NCI-H146 treated with DMSO at 0.1 percent for 48 hours (cell line): Measurements from ENCODE around the gene XYLT1.

Source experiments
- DNase-seq: peaks from one replicate; lab custom pipeline; 2025; ENCODE audit not compliant: unreplicated experiment; lab: John Stamatoyannopoulos, UW

Gene XYLT1

GRCh38 chr16:17377360-17378324 lies 93.1 kb downstream of the XYLT1 start:
- DNase-seq = no peak

- DNase-seq = no peak
Measured at GRCh38 chr16:17375461-17376304, 95.1 kb downstream of the XYLT1 start.

DNA sequence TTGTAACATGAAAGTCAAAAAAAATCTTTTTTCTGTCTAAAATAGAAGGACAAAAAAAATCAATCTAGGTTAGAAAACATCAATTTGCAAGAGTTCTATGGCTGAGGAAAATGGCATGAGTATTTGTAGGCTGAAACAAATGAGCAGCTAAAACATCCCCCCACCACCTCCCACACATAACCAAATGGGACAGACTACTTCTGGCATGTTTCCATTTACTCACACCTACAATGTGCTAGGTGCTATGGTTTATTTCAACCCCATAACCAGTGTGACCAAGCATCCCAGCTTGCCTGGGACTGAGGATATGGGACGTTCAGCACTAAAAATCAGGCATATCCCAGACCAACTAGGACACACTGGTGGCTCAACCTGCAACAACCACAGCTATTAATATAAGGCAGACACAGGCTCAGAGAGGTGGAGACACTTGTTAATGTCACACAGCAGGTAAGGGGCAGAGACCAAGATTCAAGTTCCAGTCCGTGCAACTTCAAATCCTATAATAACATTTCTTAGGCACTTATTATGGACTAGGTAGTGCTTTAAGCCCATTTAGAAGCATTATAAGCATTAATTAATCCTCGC lies 96.0 kb downstream of the XYLT1 start:
- DNase-seq = no peak

GRCh38 chr16:17373533-17373932 lies 97.2 kb downstream of the XYLT1 start:
- no peak for DNase-seq

- no peak for DNase-seq
Measured at GRCh38 chr16:17372386-17372785, 98.4 kb downstream of the XYLT1 start.

DNA sequence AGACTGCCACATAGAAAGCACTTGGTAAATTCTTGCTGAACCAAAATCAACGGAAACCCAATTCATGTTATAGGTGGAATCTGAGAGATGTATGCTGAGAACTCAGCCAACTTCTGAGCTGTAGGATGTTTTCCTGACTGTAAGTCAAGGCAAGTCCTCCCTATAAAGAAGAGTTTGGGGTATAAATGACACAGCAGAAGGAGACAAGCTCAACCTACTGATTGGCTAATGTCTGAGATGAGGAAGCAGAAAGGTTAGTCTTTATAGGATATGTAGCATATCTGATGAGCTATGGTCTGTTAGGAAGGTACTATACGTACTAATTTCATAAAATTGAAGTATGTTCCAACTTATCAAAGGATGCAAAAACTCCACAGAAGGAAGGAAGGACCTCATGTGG lies 99.5 kb downstream of the XYLT1 start:
- DNase-seq = no peak

DNA sequence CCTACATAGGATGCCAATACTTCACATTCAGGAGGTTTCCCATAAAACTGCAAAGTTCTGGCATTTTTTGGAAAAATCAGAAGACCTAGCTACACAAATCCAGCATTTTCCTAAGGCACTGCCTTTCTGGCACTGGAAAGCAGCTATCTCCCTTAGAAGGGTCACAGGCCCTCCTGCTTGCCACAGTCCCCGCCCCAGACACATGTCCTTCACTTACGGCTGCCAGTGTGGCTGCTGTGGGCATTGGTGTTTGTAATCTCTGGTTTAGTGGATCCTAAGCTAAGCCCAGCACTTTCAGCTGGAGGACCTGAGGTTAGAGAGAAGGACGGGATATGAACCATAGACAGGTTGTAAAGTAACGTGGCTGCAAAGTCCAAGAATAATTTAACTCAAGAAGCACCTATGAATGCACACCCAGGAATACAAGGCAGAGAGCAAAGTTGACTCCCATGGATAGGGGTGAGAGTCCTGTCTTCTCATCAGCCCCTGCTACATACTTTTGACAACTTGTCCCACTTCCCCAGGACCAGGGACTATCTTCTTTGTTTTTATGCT lies 100.0 kb downstream of the XYLT1 start:
- no peak for DNase-seq

DNA sequence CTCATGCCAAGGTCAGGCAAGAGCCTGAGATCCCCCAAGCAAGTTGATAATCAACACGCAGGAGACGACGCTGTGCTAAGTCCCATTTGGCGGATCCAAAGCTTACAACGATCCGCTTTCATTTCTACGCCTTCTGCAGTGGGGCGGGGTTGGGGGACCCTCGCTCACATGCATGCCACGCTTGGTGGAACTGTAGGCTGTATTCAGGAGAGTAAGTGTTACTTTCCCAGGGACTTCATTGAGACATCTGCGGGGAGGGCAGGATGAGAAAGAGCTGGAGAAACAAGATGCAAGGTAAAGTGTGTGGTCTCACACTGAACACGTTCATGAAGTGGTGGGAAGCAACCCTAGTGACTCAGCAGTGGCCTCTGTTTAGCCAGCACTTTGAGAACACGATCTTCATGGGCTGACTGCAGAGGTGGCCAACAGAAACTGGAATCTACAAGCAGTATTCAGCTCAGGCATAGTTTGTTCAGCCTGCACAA lies 100.5 kb downstream of the XYLT1 start:
- DNase-seq = no peak

DNA sequence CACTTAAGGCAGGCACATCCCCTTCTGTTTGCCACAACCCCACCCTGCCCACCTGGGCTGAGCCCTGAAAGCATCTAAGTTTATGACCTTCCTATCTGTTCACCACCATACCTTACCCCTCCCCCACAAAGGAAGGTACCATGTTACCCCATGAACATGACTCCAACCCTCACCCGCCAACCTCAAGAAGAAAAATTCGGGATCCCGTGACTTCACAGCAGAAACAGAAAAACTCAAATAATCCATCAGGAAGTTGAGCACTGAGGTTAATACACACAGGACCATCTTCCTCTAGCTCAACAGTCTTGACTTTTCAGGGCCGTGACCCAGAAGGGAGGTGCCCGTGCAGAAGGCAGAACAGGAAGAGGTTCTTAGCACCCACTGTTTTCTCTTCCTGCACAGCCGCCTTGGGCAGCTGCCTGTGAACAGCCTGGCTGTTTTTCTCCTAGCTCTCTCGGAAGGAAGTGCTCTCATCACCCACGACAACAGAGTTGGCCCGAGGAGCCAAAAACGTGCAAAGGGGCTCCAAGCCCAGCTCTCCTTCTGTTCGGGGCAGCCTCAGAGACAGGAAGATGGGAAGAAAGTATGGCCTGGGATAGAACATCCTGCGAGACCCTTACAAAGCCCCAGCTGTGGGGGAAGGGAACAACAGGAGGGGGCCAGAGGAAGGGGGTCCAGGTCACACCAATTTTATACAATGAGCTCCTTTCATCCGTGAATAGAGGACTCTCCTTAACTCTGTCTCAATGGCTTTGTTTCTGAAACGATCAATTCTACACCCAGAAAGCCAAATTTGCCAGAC lies 101.1 kb downstream of the XYLT1 start:
- DNase-seq = no peak

- DNase-seq = no peak
Measured at GRCh38 chr16:17368951-17369350, 101.8 kb downstream of the XYLT1 start.

DNA sequence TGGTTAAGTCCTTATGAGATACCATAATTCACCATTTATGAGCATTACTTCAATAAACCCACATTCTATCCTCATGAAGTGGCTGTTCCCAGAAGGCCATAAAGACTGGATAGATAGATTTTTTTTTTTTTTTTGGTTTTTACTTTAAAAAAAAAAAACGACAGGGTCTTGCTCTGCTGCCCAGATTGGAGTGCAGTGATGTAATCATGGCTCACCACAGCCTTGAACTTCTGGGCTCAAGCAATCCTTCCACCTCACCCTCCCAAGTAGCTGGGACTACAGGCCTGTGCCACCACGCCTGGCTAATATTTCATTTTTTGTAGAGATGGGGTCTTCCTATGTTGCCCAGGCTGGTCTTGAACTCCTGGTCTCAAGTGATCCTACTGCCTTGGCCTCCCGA lies 102.3 kb downstream of the XYLT1 start:
- DNase-seq = no peak

- DNase-seq = no peak
Measured at GRCh38 chr16:17367923-17368322, 102.8 kb downstream of the XYLT1 start.

DNA sequence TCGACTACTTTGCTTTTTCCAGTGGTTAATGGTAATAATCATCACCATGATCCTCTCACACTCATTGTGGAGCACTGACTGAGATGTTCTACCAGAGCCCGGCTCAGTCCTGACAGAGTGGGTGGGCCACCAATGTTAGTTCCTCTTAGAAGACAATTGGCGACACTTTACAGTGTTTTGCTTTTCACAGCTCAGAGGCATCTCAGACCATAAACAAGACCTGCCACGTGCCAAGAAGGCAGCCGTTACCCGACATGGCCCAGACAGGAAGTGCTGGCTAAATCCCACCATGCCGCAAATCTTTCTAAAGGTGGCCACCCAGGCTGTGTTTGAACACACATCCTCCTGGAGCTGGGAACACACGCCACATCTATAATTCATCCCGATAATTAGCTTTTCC lies 103.7 kb downstream of the XYLT1 start:
- no peak for DNase-seq

- DNase-seq = no peak
Measured at GRCh38 chr16:17366299-17366961, 104.3 kb downstream of the XYLT1 start.

GRCh38 chr16:17365591-17366298 lies 105.0 kb downstream of the XYLT1 start:
- no peak for DNase-seq

DNA sequence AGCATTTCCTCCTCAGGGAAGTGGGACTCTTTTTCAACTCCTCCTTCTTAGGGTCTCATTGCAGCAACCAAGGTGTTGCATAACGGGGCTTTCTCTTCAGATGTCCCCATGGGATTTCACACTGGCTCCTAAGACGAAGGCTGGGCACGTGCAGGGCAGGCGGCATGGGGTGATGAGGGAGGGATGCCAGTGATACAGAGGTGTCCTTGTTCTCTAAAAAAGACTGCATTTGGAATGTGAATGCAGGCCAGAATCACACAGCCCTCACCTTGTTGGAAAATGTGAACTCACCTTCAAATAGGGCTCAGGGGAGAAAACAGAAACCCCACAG lies 105.6 kb downstream of the XYLT1 start:
- DNase-seq = no peak

DNA sequence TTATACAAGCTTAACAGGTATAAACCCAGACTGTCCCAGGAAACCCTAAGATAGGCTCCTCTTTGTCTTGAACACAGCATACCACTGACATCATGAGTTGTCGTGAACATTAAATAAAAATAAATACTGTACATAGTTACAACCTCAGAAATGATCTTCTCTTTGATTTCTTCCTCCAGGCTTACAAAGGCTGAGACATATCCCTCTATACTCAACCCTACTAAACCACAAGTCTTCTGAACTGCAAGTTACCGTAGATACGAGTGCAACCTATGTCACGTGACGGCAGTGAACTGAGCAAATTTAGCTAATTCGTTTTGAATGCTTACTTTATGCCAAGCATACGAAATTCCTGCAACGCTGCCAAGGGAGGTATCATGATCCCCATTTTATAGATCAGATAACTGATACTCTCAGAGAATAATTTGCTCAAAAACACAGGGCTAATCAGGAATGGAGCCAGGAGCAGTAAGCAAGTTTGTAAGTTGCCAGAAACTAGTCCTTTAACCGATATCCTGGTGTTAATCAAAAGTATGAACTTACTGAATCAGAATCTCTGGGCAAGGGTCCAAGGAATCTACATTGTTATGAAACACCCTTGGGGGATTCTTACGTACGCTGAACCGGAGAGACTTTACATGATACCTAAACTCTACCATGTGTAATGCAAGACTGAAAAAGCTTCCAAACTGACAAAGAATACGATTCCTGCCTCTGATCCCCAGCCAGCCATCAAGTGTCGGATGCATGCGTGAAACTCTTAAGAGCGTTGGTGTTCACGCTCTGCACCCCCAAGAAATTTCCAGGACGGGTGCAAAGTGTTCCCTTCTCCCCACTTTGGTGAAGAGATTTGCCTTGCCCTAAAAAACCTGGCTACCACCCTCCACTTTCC lies 106.2 kb downstream of the XYLT1 start:
- no peak for DNase-seq

- DNase-seq = no peak
Measured at GRCh38 chr16:17362946-17363345, 107.8 kb downstream of the XYLT1 start.
